Measurements from ENCODE around the gene KRTAP5-6.

The KRTAP5-6 gene

DNA sequence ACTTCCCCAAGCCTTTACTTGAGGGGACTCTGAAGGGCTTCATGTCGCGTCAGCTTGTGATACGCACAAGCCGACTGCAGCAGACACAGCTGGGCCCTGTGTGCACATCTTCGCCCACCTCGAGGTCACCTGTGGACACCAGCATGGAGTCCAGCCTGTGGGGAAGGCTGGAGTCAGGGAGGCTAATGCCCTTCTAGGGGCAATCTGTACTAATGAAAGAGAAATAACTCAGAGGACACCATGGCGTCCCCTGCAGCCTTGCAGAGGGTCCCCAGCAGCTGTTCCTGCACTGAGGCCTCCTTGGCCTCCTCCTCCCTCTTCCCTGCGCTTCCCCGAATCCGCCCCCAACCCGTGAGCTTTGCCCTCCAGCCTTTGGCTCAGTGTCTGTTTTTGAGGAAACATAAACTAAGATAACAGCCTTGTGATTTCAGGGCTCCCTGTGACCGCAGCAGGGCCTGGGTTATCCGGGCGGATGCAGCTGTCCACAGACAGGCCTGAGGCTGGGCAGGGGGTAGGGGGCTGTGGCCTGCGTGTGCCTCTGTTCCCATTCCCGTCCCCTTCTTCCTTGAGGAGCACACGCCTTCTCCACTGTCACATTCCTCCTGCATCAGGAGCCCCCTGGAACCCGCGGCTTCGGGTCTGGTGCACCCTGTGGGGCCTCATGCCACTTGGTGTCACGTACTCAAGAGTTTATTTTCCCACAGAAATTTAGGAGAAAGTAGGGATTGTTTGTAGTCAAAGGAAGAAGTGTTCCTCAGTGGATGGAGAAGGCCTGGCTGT is 42.4 kb upstream of the KRTAP5-6 start:
- peaks cover 12% of the 10 kb centered on the region for H3K4me1 ChIP-seq (ENCODE audit: control insufficient read depth, insufficient read depth, low read depth, low read length)
- peak overlapping the region; percentile 99 for H4K91ac ChIP-seq (ENCODE audit: low read length)
- no peak overlapping the region for H3K4me2 ChIP-seq (ENCODE audit: low read length, poor library complexity, severe bottlenecking)
- peak overlapping the region in 1 of 2 experiments; percentile 95 for H2BK12ac ChIP-seq (ENCODE audit: low read length in 2 of 2)
- H3K23ac ChIP-seq (ENCODE audit: low read length in 2 of 2), result no peak overlapping the region
- no peak overlapping the region for H2BK5ac ChIP-seq (ENCODE audit: low read depth, low read length, poor library complexity, severe bottlenecking)
- H3K36me3 ChIP-seq (ENCODE audit: control insufficient read depth in 1 of 2, insufficient read depth in 2 of 2, low read depth in 1 of 2, low read length in 2 of 2), result no peaks in the 10 kb centered on the region
- H3K27me3 ChIP-seq (ENCODE audit: control insufficient read depth in 1 of 2, insufficient read depth in 1 of 2, low read length in 2 of 2), result peaks cover 39 to 73% of the 10 kb centered on the region in 2 experiments
- no peaks in the 10 kb centered on the region for H3K79me1 ChIP-seq (replicated peaks; ENCODE audit: low read length, poor library complexity, severe bottlenecking)
- WGBS, result 34% methylated on average over 20 of the region's 21 CpGs
- H4K8ac ChIP-seq (ENCODE audit: low read length), result peak overlapping the region; percentile 57
- H2BK120ac ChIP-seq (ENCODE audit: low read depth, low read length), result peak overlapping the region; percentile 97
- H2BK15ac ChIP-seq (ENCODE audit: low read depth, poor library complexity, severe bottlenecking), result no peak overlapping the region
- H3K4me3 ChIP-seq (ENCODE audit: insufficient read depth in 1 of 2, low read depth in 1 of 2, low read length in 2 of 2), result no peak overlapping the region
- peak overlapping the region in 1 of 2 experiments; percentile 83 for H3K4ac ChIP-seq (ENCODE audit: low read depth in 1 of 2, low read length in 2 of 2)
- peak overlapping the region; percentile 78 to 95 for H3K18ac ChIP-seq (ENCODE audit: low read depth in 1 of 2, low read length in 2 of 2)
- H2AFZ ChIP-seq (ENCODE audit: low read depth, low read length), result no peak overlapping the region
- peak; percentile 19 for DNase-seq
- no peak overlapping the region for H3K9ac ChIP-seq (ENCODE audit: low read length)
- H3K14ac ChIP-seq (ENCODE audit: low read length in 2 of 2), result peak overlapping the region in 1 of 2 experiments; percentile 69
- H2AK5ac ChIP-seq (ENCODE audit: low read length, severe bottlenecking), result no peak overlapping the region
- H3K27ac ChIP-seq (ENCODE audit: low read length, poor library complexity, severe bottlenecking), result no peak overlapping the region
- H3K9me3 ChIP-seq (ENCODE audit: control insufficient read depth, low read length), result no peaks in the 10 kb centered on the region

DNA sequence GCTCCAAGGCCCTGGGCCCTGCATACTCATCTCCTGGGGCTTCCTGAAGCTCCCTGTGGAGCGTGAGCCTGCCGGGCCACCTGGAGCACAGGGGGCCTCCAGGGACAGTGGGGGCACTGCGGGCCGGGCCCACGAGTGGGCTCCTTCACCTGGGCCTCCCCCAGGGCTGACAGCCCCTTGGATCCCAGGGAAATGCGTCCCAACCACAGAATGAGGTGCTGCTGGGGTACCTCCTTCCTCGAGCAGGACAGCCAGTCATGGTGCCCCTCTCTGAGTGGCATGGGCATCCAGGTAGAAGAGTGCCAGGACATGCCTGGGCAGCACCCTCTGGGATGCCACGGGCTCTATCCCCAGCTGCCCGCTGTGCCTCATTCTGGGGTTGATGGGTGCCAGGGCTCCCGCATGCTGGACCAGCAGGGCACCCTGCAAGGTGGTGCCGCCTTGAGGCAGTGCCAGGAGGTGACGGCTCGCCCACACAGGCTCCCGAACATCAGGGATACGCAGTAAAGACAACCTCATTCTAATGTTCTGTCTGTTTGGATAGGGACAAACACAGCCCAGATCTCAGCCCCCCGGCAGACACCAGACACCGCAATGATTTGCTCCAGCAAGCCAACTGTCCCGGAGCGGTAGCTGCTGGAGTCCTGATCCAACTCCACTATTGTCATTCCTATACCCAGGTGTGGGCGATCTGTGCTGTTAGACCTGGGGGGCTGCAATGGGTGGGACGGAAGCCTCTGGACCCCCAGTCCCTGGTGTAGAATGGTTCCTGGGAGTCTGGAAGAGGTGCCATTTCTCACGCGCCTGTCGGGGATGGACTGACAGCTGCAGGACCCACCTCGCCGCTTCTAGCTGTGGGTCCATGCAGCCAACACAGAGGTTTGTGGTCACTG is 41.6 kb upstream of the KRTAP5-6 start:
- H2AFZ ChIP-seq (ENCODE audit: low read depth, low read length), result no peak overlapping the region
- H2AK5ac ChIP-seq (ENCODE audit: low read length, severe bottlenecking), result no peak overlapping the region
- H3K4me1 ChIP-seq (ENCODE audit: control insufficient read depth, insufficient read depth, low read depth, low read length), result peaks cover 12% of the 10 kb centered on the region
- peak overlapping the region; percentile 97 for H2BK120ac ChIP-seq (ENCODE audit: low read depth, low read length)
- 76% methylated on average over 26 of the region's 26 CpGs for WGBS
- peak overlapping the region; percentile 73 to 84 for H3K4ac ChIP-seq (ENCODE audit: low read depth in 1 of 2, low read length in 2 of 2)
- peak overlapping the region in 1 of 2 experiments; percentile 65 for H3K23ac ChIP-seq (ENCODE audit: low read length in 2 of 2)
- no peaks in the 10 kb centered on the region for H3K79me1 ChIP-seq (replicated peaks; ENCODE audit: low read length, poor library complexity, severe bottlenecking)
- no peak for DNase-seq
- peak overlapping the region; percentile 71 for H2BK15ac ChIP-seq (ENCODE audit: low read depth, poor library complexity, severe bottlenecking)
- no peak overlapping the region for H3K4me3 ChIP-seq (ENCODE audit: insufficient read depth in 1 of 2, low read depth in 1 of 2, low read length in 2 of 2)
- H3K4me2 ChIP-seq (ENCODE audit: low read length, poor library complexity, severe bottlenecking), result no peak overlapping the region
- peak overlapping the region; percentile 47 for H4K8ac ChIP-seq (ENCODE audit: low read length)
- H3K18ac ChIP-seq (ENCODE audit: low read depth in 1 of 2, low read length in 2 of 2), result peak overlapping the region; percentile 95 to 97
- peak overlapping the region; percentile 99 for H4K91ac ChIP-seq (ENCODE audit: low read length)
- no peaks in the 10 kb centered on the region for H3K36me3 ChIP-seq (ENCODE audit: control insufficient read depth in 1 of 2, insufficient read depth in 2 of 2, low read depth in 1 of 2, low read length in 2 of 2)
- peaks cover 44 to 76% of the 10 kb centered on the region in 2 experiments for H3K27me3 ChIP-seq (ENCODE audit: control insufficient read depth in 1 of 2, insufficient read depth in 1 of 2, low read length in 2 of 2)
- no peak overlapping the region for H3K27ac ChIP-seq (ENCODE audit: low read length, poor library complexity, severe bottlenecking)
- H2BK12ac ChIP-seq (ENCODE audit: low read length in 2 of 2), result peak overlapping the region; percentile 87 to 99
- H3K14ac ChIP-seq (ENCODE audit: low read length in 2 of 2), result peak overlapping the region in 1 of 2 experiments; percentile 98
- H3K9ac ChIP-seq (ENCODE audit: low read length), result no peak overlapping the region
- no peak overlapping the region for H2BK5ac ChIP-seq (ENCODE audit: low read depth, low read length, poor library complexity, severe bottlenecking)
- H3K9me3 ChIP-seq (ENCODE audit: control insufficient read depth, low read length), result no peaks in the 10 kb centered on the region

DNA sequence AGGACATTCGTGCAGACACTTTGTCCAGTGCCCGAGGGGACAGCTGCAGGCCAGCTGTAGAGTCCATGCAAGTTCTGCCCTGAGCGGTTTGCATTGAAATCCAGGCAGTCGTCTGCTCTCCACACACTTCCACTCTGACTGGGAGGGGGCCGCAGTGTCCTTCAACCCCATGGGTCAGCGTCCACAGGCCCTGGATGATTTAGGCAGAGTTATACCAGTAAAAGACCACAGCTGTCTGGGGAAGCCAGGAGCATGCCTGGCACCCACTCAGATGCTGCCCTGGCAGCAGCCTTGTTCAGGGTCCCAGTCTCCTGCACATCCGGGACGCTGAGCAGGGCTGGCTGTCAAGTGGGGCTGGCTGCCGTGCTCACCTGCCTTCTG is 40.9 kb upstream of the KRTAP5-6 start:
- peaks cover 12% of the 10 kb centered on the region for H3K4me1 ChIP-seq (ENCODE audit: control insufficient read depth, insufficient read depth, low read depth, low read length)

GRCh38 chr11:1656670-1657069 is 40.3 kb upstream of the KRTAP5-6 start:
- no peak overlapping the region for H3K4ac ChIP-seq (ENCODE audit: low read depth in 1 of 2, low read length in 2 of 2)
- DNase-seq, result no peak

More for the DNA sequence above, 40.9 kb upstream of the KRTAP5-6 start:
- Histone ChIP-seq H3K9ac (ENCODE audit: low read length) (no peak overlapping the region), H3K36me3 (ENCODE audit: control insufficient read depth in 1 of 2, insufficient read depth in 2 of 2, low read depth in 1 of 2, low read length in 2 of 2) (no peaks in the 10 kb centered on the region), H3K18ac (ENCODE audit: low read depth in 1 of 2, low read length in 2 of 2) (peak overlapping the region; percentile 95 to 97), H2BK120ac (ENCODE audit: low read depth, low read length) (peak overlapping the region; percentile 29), H3K4me2 (ENCODE audit: low read length, poor library complexity, severe bottlenecking) (no peak overlapping the region), H3K14ac (ENCODE audit: low read length in 2 of 2) (peak overlapping the region in 1 of 2 experiments; percentile 95), H3K4me3 (ENCODE audit: insufficient read depth in 1 of 2, low read depth in 1 of 2, low read length in 2 of 2) (no peak overlapping the region), H3K4ac (ENCODE audit: low read depth in 1 of 2, low read length in 2 of 2) (peak overlapping the region; percentile 73 to 95), H2AK5ac (ENCODE audit: low read length, severe bottlenecking) (no peak overlapping the region), H2AFZ (ENCODE audit: low read depth, low read length) (no peak overlapping the region), H4K91ac (ENCODE audit: low read length) (peak overlapping the region; percentile 99), H3K27ac (ENCODE audit: low read length, poor library complexity, severe bottlenecking) (no peak overlapping the region), H3K23ac (ENCODE audit: low read length in 2 of 2) (peak overlapping the region in 1 of 2 experiments; percentile 43), H2BK15ac (ENCODE audit: low read depth, poor library complexity, severe bottlenecking) (peak overlapping the region; percentile 60), H3K9me3 (ENCODE audit: control insufficient read depth, low read length) (no peaks in the 10 kb centered on the region), H2BK5ac (ENCODE audit: low read depth, low read length, poor library complexity, severe bottlenecking) (no peak overlapping the region), H3K79me1 (replicated peaks; ENCODE audit: low read length, poor library complexity, severe bottlenecking) (no peaks in the 10 kb centered on the region), H3K27me3 (ENCODE audit: control insufficient read depth in 1 of 2, insufficient read depth in 1 of 2, low read length in 2 of 2) (peaks cover 42 to 72% of the 10 kb centered on the region in 2 experiments), H4K8ac (ENCODE audit: low read length) (peak overlapping the region; percentile 47), H2BK12ac (ENCODE audit: low read length in 2 of 2) (peak overlapping the region; percentile 46 to 99)
- WGBS, result 83% methylated on average over 8 of the region's 9 CpGs
- DNase-seq, result no peak

More at GRCh38 chr11:1656670-1657069, 40.3 kb upstream of the KRTAP5-6 start:
- Histone ChIP-seq H3K4me3 (ENCODE audit: insufficient read depth in 1 of 2, low read depth in 1 of 2, low read length in 2 of 2) (no peak overlapping the region), H2BK120ac (ENCODE audit: low read depth, low read length) (peak overlapping the region; percentile 29), H2AFZ (ENCODE audit: low read depth, low read length) (no peak overlapping the region), H2BK5ac (ENCODE audit: low read depth, low read length, poor library complexity, severe bottlenecking) (no peak overlapping the region), H3K36me3 (ENCODE audit: control insufficient read depth in 1 of 2, insufficient read depth in 2 of 2, low read depth in 1 of 2, low read length in 2 of 2) (no peaks in the 10 kb centered on the region), H3K27ac (ENCODE audit: low read length, poor library complexity, severe bottlenecking) (no peak overlapping the region), H3K9me3 (ENCODE audit: control insufficient read depth, low read length) (no peaks in the 10 kb centered on the region), H2BK15ac (ENCODE audit: low read depth, poor library complexity, severe bottlenecking) (no peak overlapping the region), H3K27me3 (ENCODE audit: control insufficient read depth in 1 of 2, insufficient read depth in 1 of 2, low read length in 2 of 2) (peaks cover 39 to 66% of the 10 kb centered on the region in 2 experiments), H2BK12ac (ENCODE audit: low read length in 2 of 2) (peak overlapping the region in 1 of 2 experiments; percentile 46), H3K14ac (ENCODE audit: low read length in 2 of 2) (no peak overlapping the region), H3K23ac (ENCODE audit: low read length in 2 of 2) (no peak overlapping the region), H2AK5ac (ENCODE audit: low read length, severe bottlenecking) (no peak overlapping the region), H3K79me1 (replicated peaks; ENCODE audit: low read length, poor library complexity, severe bottlenecking) (no peaks in the 10 kb centered on the region), H3K18ac (ENCODE audit: low read depth in 1 of 2, low read length in 2 of 2) (peak overlapping the region in 1 of 2 experiments; percentile 13), H3K9ac (ENCODE audit: low read length) (no peak overlapping the region), H4K8ac (ENCODE audit: low read length) (no peak overlapping the region), H3K4me1 (ENCODE audit: control insufficient read depth, insufficient read depth, low read depth, low read length) (peaks cover 12% of the 10 kb centered on the region), H4K91ac (ENCODE audit: low read length) (peak overlapping the region; percentile 34), H3K4me2 (ENCODE audit: low read length, poor library complexity, severe bottlenecking) (no peak overlapping the region)
- WGBS, result 91% methylated on average over 6 of the region's 7 CpGs
